ENCODE results near the gene SUSD1.

The SUSD1 gene

DNA sequence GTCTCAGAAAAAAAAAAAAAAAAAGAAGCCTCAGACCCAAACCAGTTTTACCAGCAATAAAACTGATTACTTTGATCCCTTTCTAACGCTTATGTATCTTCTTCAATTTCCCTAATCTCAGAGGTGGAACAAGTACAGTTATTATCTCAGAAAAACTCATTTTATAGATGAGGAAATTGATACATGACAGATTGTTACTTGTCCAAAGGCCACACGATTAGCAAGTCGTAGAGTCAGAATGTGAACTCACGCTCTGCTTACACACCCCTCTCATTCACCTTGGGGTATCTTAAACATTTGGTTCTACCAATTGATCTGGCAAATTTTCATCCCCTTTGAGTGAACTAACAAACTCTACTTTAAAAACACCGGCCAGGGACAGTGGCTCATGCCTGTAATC, 110.2 kb downstream of the SUSD1 start:
- no peak for DNase-seq

DNA sequence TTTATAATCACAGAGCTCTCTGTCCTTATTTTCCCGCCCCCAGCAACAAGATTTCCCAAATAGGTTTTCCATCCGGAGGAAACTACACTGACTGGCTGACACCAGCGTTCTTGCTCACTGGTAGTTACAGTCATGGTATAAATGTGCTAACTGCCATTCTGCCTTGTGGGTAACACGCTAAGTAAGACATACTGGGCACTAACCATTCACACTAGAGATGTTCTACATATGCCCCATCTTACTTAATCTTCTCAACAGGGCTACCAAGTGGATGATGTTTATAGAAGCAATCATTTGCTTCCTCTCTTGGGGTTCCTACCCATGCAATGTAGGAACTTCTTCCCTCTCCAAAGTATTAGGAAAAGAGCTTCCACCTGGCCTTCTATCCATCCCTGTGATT, 111.5 kb downstream of the SUSD1 start:
- DNase-seq = no peak

DNA sequence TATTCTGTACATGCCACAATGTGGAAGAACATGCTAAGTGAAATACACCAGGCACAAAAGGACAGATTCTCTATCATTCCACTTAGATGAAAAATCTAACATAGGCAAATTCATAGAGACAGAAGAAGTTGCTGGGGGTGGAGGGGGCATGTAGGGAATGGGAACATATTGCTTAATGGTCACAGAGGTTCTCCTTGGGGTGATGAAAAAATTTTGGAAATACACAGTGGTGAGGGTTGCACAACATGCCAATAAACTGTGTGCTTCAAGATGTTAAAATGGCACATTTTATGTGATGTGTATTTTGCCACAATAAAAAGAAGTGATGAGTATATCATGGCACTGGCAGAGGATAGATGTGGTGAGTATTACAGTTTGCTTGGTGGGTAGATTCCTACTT, 111.9 kb downstream of the SUSD1 start:
- DNase-seq = no peak

DNA sequence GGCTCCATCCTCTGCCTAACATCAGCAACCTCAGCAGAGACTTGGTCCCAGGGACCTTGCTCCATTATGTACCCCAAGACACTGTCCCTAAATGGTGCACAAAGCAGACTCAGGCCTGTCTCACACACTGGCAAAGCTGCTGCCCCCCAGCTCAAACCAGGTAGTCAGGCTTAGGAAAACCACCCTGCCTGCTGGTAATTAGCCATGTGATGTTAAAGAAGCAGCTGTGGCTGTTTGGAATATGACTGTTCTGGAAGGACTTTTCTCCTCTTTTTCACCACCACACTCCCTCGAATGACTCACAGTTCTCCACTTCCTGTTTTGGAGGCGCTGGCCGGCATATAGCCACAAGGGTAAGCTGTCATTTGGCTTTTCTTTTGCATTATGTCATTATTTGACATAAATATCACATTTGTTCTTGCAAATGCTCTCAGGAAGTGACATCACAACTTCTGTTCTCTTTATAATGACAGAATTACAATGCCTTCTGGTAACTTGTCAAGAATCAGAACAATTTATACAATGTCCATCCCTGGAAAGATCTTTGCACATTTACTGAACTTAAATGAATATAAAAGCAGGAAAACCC, 113.9 kb downstream of the SUSD1 start:
- DNase-seq = peak; percentile 74

DNA sequence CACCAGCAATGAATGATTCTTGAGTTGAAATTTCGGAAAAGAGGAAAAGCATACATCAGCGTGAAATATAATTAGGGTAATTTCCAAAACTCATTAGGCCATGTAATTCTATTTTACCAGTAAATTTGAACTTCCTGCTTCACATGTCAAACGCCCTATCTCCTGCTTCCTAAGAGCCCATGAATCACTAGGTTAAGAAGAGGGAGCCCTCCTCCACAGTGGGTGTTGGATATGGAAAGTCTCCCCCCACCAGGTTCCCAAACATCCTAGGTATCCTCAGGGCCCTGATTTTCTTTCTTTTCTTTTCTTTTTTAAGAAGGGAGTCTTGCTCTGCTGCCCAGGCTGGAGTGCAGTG, 115.2 kb downstream of the SUSD1 start:
- no peak for DNase-seq

DNA sequence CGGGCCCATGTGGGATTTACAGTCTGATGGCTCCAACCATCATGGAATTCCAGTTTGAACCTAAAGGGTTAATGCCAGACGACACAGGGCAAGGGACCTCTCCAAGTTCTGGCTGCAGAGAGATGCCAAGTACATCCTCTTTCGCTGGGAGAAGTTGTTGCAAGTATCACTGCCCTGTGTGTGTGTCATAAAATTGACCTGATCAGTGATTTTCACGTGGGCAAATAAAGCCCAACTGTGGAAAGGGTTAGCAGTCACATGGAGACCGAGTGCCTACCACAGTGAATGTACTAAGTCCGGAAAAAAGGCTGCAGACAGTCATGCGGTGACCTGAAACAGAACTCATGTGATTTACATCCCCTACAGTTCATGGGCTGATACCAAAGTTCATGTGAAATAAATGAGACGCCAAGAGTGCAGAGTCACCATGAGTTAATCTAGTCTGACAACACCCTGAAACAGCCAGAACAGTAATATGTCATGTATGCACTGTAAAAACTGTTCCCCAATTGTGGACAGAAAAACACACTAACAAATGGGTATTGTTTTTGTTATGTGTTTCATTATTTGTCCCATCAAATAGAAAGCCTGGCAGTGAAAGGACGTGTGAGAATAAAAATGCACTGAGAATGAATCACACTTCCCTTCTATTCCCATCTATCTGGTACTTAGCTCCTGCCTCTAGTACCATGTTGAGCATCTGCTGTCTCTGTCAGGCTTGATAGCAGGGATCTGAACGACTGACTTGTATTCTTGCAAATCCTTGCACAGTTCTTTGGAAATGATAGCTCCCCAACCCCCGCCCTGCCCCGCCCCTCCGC, 115.7 kb downstream of the SUSD1 start:
- no peak for DNase-seq

DNA sequence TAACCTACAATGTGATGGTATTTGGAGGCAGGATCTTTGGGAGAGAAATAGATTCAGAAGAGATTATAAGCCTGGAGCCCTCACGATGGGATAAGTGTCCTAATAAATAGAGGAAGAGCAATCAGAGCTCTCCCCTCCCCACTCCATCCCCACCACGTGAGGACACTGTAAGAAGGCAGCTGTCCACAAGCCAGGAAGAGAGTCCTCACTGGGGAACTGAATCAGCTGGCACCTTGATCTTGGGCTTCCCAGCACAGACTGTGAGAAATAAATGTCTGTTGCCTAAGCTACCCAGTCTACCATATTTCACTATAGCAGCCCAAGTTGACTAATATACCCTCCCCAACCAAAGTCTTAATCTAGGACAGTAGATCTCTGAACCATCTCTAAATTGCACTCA, 118.1 kb downstream of the SUSD1 start:
- DNase-seq = no peak

DNA sequence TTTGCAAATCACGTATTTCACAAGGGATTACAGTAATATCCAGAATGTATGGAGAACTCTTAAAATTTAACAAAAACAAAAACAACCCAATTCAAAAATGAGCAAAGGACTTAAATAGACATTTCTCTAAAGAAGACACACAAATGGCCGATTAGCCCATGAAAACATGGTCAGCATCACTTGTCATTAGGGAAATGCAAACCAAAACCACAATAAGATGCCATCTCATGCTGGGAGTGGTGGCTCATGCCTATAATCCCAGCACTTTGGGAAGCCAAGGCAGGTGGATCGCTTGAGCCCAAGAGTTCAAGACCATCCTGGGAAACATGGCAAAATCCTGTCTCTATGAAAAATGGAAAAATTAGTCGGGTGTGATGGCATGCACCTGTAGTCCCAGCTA, 120.2 kb downstream of the SUSD1 start:
- DNase-seq = no peak

DNA sequence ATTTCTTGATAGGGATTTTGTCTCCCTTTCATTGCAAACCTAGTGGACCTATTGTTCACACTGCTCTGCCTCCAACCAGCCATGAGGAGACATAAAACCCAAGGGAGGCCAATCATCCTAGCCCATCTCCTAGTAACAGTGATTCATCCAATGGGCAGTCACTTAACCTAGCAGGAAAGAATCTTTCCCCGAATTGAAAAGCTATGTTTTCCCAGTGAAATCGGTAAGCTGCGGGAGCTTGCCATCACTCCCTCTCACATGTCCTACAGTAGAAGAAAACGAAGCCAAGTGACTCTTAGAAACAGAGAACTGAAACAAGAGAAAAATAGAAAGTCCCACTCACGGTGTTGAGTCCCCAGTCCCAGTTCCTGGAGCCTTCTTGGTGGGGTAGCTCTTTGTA, 123.3 kb downstream of the SUSD1 start:
- no peak for DNase-seq

DNA sequence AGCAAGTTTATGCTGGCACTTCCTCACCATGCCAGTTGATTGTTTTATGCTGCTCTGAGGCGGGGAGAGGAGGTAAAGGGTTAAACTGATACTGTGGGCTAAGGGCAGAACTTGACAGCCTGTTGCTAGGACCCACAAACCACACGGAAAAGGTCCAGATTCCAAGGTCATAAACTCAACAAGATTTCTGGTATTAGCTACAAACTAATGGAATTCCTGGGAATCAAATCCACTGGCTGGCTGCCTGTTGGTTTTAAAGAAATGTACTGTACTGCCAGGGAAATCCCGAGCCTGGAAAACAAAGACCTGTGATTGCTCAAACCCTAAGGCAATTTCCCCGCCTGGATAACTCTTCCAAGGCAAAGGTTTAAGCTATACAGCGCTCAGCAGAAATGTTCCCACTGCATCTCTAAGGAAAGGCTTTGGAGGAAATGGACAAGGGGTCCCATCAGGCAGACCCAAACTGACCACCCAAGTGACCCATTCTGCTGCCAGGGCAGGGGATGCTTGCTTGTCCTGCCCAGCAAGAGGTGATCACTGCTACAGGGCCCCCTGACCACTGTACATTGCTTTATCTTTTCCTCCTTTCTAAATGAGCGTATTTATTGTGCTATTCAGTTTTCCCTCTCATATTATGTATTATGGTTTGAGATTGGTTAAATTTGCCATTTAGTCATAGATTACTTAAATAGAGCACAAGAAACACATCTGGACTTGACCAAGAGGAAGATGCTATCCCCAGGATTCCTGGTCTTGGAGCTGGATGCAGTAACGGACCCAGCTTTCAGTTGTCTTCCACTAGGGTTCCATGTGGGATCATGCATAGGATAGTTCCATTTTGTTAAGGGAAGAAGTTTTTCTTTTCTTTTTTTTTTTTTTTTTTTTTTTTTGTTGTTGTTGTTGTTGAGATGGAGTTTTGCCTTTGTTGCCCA, 124.3 kb downstream of the SUSD1 start:
- DNase-seq = no peak

DNA sequence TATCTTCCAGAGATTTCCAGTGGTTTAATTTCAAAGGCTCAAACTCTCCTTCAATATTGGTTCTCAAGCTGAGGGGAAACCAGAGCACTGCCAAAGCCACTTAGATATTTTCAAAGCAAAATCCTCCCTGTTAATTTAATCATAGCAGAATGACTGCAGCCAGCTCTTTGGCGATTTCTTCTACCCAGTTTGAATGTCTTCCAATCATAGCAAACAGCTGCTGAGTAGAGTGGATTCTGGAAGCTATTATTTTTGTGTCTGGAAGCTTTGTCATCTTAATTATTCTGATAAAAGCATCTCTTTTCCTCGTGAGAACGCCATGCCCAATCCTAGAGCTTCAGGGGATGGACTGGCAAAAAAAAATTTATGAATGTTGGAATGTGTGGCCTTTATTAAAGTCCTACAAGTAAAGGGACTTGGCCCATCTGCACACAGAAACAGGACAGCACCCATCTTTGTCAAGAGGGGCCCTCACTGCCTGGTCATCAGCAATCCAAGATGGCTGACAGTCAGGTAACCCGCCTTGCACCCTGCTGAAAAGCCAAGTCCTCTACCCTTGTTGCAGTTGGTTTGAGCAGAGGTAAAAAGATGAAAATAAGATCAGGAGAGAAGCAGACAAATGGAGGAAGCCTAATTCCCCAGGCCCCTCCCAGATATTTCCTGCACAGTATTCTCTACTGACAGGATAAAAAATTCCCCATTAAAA, 125.1 kb downstream of the SUSD1 start:
- no peak for DNase-seq

DNA sequence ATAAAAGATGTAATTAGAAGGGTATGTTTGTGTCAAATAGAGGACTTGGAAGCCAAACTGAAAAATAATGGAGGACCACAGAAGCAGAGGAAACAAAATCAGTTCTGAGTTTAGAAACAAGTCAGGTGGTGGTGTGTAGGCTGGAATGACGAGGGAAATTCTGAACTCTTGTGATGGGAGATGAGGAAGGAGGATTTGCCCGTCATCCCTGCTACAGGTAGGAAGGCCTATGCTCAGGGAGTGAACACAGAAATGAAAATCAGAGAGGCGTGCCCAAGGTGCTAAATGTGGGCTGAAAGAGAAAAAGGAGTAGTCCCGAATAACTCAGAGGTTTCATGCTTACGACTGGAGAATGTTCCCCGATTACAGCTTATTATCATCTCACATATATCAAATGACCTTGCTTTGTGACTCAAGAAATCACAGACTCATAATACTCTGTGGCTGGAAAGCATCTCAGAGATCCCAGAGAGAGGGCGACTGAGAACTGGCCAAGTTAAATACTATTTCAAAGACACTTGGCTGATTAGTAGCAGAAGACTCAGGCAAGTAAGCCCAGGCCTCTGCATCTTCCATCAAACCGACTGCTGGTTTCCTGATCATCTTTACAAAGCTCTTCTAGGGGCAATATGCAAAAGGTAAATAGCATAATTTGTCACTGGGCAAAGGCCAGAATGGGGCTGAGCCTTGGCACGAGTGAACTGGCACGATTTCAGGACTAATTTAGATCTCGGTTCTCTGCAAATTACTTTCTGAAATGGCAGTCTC, 126.0 kb downstream of the SUSD1 start:
- no peak for DNase-seq

DNA sequence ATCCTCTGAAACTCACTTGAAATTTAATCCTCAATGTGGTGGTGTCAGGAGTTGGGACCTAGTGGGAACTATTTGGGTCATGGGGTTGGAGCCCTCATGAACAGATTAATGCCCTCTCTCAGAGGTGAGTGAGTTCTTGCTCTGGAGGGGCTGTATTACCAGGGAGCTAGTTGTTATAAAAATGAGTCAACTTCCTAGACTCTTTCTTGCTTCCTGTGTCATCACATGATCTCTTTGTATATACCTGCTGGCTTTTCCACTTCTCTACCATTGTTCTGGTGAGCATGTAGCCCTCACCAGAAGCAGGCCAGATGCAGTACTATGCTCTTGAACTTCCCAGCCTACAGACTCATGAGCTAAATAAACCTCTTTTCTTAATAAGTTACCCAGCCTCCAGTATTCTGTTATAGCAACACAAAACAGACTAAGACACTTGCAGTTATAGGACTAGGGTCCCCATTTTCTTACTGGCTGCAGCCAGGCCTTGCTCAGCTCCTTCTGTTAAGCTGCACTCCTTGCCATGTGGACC, 127.5 kb downstream of the SUSD1 start:
- peak; percentile 33 for DNase-seq

DNA sequence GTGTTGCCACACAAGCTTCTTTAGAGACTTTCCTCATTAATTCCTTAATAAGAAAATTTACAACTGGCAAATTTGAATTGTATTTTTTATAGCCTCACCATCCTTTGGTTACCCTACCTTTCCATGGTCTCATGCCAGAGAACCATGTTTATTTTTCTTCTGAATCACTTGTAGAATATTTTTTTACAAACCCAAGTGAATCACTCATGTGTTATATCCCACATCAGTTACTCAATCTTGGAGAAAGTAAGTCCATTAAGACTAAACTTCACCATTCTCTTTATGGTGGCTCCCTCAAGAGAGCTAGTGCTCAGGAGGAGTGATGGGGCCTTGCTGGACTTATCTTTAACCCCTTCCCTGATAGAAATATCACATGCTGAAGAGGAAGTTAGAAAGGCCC, 128.9 kb downstream of the SUSD1 start:
- DNase-seq = no peak

DNA sequence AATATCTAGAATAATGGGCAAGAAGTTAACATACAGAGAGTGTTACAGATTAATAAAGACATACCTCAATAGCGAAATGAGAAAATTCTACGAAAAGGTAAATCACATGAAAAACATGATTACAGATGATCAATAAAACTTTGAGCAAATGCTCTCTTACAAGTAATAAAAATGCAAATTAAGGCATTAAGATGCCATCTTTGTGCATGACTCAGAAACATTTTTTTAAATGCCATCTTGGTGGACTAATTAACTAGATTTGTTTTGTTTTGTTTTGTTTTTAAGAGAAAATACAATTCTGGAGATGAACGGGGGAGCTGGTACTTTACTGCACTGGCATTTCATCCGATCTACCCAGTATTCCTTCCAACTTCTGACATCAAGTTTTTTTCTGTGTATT, 130.2 kb downstream of the SUSD1 start:
- no peak for DNase-seq

DNA sequence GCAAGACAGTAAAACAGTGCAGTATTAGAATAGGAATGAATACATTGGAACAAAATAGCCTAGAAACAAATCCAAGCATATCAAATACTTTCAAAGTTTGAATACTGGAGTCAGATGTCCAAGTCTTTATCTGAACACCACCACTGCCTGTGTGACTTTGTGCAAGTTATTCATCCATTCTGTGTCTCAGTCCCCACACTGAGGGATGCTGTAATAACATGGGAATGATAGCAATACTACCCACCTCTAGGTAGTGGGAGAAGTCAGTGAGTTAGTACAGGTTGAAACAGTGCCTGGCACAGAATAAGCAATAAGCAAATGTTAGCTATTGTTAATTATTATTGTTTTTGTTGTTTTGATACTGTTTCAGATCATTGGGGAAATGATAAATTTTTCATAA, 130.9 kb downstream of the SUSD1 start:
- DNase-seq = no peak

DNA sequence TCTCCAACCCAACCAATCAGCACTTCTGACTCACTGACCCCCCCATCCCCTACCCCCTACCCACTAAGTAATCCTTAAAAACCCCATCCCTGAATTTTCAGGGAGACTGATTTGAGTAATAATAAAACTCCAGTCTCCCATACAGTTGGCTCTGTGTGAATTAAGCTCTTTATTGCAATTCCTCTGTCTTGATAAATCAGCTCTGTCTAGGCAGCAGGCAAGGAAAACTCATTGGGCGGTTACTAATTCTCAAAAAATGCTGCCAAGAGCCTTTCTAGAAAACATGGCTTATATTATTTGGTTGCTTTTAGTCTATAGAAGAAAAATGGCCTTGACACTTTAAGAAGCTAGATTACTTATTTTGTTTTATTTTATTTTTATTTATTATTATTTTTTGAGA, 131.7 kb downstream of the SUSD1 start:
- DNase-seq = no peak

DNA sequence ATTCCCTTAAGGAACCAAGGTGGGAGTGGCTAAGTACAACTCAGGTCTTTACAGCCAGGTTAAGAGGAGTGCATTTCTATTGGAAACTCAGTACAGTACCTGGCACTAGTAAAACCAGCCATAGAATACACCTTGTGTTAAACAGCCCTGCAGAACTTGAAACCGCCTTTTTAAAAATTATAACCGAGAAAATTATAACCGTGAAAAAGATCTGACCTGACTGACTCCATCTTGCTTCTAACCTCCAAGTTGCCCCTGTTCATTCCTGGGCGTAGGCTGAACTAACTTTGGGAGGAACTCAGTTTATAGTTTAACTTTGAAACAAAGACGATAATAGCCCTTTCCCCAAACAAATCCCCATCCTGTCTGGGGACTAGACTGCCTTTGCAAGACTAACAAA, 132.3 kb downstream of the SUSD1 start:
- no peak for DNase-seq

DNA sequence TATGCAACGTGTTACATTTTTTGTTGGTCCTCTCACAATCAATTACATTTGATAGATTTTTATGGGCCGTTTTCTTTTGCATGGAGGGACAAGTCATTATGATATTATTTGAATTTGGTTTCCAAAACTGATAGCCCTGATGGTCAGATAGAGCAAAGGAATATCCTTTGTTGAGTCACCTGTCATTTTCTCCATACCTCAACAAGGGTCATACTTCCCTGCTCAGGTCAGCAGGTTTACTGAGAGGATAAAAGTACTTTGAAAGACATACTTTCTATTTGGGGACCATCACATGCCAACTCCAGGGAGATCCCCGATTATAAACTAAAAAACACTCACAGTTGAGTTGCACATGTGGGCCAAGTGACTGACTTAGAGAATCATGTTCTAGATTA, 132.9 kb downstream of the SUSD1 start:
- DNase-seq = no peak

DNA sequence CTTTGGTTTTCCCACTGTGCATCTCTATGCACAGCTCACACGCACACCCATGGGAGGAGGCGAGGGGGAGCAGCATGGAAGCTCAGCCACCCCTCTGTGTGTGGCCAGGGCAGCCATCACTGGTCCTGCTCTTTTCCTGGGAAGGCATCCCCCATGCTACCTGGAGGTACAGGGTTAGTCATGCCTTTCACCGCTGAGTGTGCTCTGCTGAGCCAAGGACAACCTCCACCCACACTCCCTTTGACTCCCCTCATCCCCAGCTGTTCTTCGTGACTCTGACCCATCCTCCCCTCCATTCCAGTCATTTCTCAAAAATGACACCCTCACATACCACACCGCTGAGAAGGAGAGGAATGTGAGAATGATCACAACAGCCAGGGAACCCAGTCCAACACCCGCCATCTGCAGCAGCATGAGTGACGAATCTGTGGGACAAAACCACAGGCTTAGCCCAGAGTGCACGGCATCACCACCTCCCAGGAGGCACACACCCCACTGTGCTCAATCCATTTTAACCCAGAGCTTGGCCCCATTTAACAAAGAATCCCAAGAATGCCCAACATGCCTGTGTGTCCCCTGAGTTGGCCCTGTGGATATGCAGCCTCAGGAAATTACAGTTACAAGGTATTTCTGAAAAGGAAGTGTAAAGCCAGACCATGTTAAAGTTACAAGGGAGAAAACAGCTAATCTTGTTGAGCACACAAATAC, 133.4 kb downstream of the SUSD1 start:
- peak; percentile 14 for DNase-seq

DNA sequence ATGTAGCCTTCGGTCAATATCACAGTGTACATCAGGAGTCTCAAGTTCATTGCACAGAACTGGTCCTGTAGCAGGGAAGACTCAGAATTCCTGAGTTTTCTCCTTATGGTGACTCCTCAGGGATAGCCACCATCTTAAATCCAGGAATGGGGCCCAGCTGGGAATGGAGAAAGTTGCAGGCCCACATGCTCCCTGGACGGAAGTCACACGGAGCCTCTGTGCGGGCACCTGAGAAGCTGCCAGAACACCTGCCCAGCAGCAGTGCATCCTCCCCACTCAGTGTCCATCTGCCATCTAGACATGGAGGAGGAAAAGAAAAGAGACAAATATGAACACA, 133.9 kb downstream of the SUSD1 start:
- DNase-seq = no peak

DNA sequence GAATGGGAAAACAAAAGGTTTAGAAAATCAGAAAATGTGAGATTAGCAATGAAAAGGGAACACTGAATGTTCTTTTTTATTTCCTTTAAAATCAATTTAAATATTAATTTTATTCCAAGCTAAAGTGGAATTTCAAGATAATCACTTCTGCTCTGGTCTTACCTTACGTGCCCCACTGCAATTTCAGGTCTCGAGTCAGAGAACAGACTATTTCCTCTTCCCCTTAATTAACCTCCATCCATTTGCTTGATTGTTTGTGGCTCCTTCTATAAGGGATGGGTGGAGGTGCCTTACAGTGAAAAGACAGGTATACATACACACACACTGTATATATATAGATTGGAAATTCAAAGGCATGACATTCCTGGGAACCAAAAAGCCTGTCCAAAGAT, 137.1 kb downstream of the SUSD1 start:
- no peak for DNase-seq
